HG03457 (cell line): ENCODE results near the gene RBM47.
"Not testable (repeated sequence)": the region's sequence is repeated elsewhere in the genome, so short reads cannot be mapped to it uniquely, and the experiment has no call there.

ENCODE experiments used
- ATAC-seq: cut with Tn5 transposase; IDR thresholded peaks from one replicate; pipeline ENCODE4 v1.9.1; 2021; ENCODE audit warnings: moderate number of reproducible peaks; ENCODE audit not compliant: unreplicated experiment

RBM47 gene

DNA sequence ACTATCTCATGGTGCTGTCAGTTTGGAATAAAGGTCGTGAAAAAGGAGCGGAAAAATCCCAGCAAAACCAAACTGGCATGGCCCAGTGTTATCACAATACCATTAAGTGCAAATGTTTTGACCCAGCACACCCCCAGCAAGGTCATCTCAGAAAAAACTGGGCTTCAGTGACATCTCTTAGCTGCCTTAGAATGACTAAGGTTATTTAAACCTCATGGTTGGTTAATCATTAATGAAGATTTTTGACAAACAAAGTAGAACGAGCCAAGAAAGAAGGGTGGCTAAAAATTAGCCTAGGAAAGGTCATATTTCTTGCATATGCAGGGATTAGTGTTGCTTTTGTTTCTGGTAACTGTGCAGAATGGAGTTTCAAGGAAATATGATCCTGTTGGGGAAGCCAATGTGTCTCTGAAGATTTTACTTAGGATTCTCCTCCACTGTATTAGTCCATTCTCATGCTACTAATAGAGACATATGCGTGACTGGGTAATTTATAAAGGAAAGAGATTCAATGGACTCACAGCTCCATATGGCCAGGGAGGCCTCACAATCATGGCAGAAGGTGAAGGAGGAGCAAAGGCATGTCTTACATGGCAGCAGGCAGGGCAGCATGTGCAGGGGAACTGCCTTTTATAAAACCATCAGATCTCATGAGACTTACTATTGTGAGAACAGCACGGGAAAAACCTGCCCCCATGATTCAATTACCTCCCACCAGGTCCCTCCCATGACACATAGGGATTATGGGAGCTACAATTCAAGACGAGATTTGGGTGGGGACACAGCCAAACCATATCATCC is 211.0 kb downstream of the RBM47 start:
- no peak for ATAC-seq

DNA sequence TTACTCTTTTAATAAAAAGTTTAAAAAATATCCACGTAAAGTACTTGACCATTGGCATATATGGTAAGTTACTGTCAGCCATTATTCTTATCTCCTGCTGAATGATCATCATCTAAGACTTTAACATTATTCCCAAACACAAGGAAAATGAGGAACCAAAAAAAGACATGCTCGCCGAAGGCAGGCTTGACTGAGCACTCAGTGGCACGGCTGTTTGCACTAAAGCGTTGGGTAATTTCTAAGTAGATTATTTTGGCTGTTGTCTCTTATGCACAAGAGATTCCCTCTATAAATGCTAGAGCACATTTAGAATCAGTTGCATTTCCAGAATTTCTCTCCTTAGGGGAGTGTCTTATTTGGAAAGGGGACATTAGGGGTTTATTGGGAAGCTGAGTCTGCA is 211.7 kb downstream of the RBM47 start:
- ATAC-seq, result no peak

GRCh38 chr4:40414673-40415072 is 215.0 kb downstream of the RBM47 start:
- no peak for ATAC-seq

GRCh38 chr4:40412866-40413795 is 216.5 kb downstream of the RBM47 start:
- no peak for ATAC-seq

GRCh38 chr4:40412388-40412787 is 217.3 kb downstream of the RBM47 start:
- ATAC-seq, result no peak

DNA sequence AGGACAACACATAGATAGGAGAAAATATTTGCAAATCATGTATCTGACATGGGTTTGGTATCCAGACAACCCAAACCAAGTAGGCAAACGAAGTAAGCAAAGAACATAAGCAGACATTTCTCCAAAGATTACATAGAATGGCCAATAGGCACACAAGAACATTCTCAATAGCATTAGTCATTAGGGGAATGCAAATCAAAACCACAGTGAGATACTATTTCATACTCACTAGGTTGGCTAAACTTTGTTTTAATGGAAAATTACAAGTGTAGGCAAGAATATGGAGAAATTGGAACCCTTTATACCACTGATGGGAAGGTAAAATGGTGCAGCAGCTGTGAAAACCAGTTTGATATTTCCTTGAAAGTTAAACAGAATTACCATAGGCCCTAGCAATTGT is 219.8 kb downstream of the RBM47 start:
- ATAC-seq, result no peak

DNA sequence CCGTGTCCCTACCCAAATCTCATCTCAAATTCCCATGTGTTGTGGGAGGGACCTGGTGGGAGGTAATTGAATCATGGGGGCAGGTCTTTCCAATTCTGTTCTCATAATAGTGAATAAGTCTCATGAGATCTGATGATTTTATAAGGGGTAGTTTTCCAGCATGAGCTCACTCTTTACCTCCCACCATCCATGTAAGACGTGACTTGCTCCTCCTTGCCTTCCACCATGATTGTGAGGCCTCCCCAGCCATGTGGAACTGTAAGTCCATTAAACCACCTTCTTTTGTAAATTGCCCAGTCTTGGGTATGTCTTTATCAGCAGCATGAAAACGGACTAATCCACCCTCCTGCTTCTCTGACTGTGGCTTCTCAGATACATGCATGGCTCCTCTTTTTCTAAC is 222.2 kb downstream of the RBM47 start:
- not testable (repeated sequence) for ATAC-seq

GRCh38 chr4:40406340-40406739 is 223.3 kb downstream of the RBM47 start:
- no peak for ATAC-seq

- ATAC-seq, result no peak
Measured at GRCh38 chr4:40405193-40405592, 224.5 kb downstream of the RBM47 start.

DNA sequence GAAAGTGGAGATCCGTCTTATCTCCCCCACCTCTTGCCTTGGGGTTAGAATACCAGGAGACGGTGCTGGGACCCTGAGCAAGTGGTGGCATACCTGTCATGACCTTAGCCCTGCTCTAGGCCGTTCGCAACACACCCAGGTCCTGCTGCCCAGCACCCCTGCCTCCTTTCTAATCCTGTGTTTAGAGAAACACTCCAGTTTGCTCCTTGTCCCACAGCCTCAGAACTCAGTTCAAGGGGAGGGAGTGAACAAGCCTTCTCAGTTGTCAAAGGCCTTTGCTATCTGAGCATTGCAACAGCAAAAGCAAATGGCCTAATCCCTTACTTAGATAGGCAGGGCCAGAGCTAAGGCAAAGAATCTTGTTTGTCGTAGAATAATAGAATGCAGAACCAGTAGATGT is 226.6 kb downstream of the RBM47 start:
- ATAC-seq, result no peak

DNA sequence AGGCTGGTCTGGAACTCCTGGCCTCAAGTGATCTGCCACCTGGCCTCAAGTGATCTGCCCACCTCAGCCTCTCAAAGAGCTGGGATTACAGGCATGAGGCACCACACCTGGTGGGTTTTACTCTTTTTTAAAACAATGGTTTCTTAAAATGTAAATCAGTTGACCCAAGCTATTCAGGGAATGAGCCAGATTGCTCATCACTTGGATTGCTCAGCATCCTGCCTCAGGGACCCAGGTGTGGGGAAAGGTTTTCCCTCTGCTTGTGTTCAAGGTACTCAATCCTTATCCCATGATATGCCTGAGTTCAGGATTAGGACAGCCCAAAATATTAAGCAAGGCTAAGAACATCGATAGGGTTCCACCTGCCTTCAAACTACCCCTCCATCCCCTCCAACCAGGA is 227.1 kb downstream of the RBM47 start:
- ATAC-seq, result no peak

DNA sequence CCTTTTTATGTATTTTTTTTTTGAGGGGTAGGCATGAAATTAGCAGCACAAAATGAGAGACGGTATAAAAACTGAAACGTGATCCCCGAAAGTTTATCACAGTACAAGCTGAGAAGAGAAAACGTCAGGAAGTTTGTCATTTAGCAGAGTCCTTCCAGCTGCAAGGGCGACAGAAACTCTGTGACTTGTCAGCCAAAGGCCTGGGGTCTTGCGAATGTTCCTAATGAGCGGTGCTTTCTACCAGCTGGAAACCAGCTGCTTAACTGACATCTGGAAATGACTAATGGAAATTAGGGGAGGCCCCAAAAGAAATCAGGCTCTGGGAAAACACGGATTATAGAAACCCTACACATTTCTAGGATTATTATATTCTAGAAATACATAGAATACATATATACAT is 228.0 kb downstream of the RBM47 start:
- no peak for ATAC-seq

- ATAC-seq, result no peak
Measured at GRCh38 chr4:40401096-40401495, 228.6 kb downstream of the RBM47 start.

GRCh38 chr4:40399578-40399977 is 230.1 kb downstream of the RBM47 start:
- no peak for ATAC-seq

GRCh38 chr4:40395908-40396793 is 233.5 kb downstream of the RBM47 start:
- ATAC-seq, result no peak

DNA sequence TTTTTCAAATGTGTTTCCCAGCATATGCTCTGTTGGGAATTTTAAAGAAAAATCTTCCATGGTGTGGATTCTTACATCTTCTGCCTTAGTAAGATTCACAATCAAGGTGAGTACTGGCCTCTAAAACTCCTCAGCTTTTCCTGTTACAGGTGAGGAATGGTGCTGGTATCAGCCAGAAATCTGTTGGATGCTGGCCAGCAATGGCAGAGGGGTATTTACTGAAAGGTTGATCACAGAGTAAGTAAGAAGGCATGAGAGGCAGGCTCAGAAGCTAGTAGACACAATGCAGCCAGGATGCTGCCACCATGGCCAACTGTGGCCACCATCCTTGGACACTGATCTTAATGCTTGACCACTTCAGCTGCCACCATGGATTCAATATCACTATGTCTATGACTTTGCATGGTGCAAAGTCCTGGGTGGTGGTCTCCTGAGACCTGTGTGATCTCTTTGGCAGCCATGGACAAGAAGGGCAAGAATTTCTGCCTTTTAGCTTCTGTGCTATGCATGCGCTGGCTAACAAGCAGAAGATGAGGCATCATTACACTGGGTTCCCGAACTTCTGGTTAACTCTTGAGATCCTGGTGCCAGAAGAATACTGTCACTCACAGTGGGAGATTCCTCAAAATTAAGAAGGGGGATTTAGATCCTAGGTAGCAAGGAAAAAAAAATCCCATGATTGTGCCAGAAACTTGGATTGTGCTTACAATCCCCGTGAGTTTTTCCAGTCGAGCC is 234.3 kb downstream of the RBM47 start:
- ATAC-seq, result no peak

GRCh38 chr4:40394236-40394635 is 235.4 kb downstream of the RBM47 start:
- ATAC-seq, result no peak

DNA sequence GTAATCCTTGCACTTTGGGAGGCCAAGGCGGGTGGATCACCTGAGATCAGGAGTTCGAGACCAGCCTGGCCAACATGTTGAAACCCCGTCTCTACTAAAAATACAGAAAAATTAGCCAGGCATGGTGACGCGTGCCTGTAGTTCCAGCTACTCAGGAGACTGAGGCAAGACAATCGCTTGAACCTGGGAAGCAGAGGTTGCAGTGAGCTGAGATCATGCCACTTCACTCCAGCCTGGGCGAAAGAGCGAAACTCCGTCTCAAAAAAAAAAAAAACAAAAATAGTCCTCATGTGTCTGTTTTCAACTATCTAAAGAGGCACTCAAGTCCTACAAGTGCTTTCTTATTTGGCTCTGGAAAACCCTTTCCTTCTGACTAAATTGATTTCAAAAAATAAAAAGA is 237.4 kb downstream of the RBM47 start:
- ATAC-seq, result not testable (repeated sequence)

- no peak for ATAC-seq
Measured at GRCh38 chr4:40389986-40390385, 239.7 kb downstream of the RBM47 start.

GRCh38 chr4:40388239-40388638 is 241.4 kb downstream of the RBM47 start:
- ATAC-seq, result no peak
